NB4 (cell line): ENCODE data around the gene HABP4.
A peak's percentile ranks its signal among the peaks of the same experiment; 100 is the strongest.
"Not testable (repeated sequence)": the region's sequence is repeated elsewhere in the genome, so short reads cannot be mapped to it uniquely, and the experiment has no call there.

ENCODE experiments used
- DNase-seq: peaks from one replicate; pipeline ENCODE4 v3.0.0; 2010; ENCODE audit warnings: low read depth
- H3K4me3 ChIP-seq: one replicate; pipeline ENCODE4 v1.5.1; 2011; ENCODE audit warnings: mild to moderate bottlenecking, low read depth, low read length, moderate library complexity
- CTCF ChIP-seq: IDR thresholded peaks from one replicate; pipeline ENCODE4 v1.5.1; 2012; ENCODE audit warnings: low read depth, low read length
- MAX ChIP-seq: IDR thresholded peaks from 2 replicates; pipeline ENCODE4 v1.6.1; 2011; ENCODE audit warnings: low read depth, low read length
- MYC ChIP-seq: IDR thresholded peaks from 2 replicates; pipeline ENCODE4 v1.6.1; 2011; ENCODE audit warnings: low read depth, low read length
- POLR2A ChIP-seq: IDR thresholded peaks from 2 replicates; pipeline ENCODE4 v1.6.1; 2011; ENCODE audit warnings: mild to moderate bottlenecking; ENCODE audit not compliant: insufficient read length; ENCODE audit errors: extremely low read depth

Gene HABP4

GRCh38 chr9:96498796-96499195, 48.8 kb downstream of the HABP4 start:
- TF ChIP-seq MYC, result no peak
- no peak for TF ChIP-seq POLR2A
- TF ChIP-seq MAX, result no peak
- TF ChIP-seq CTCF, result no peak
- peak; percentile 21 for DNase-seq
- no peak overlapping the region for H3K4me3 ChIP-seq

- DNase-seq, result no peak
- TF ChIP-seq MAX (no peak), POLR2A (no peak), CTCF (no peak), MYC (no peak)
- H3K4me3 ChIP-seq, result no peak overlapping the region
Measured at GRCh38 chr9:96499257-96499656, 49.3 kb downstream of the HABP4 start.

GRCh38 chr9:96500696-96501632, 51.0 kb downstream of the HABP4 start:
- H3K4me3 ChIP-seq, result no peak overlapping the region
- no peak for DNase-seq
- no peak for TF ChIP-seq POLR2A
- no peak for TF ChIP-seq MYC
- no peak for TF ChIP-seq CTCF
- TF ChIP-seq MAX, result no peak

- no peak overlapping the region for H3K4me3 ChIP-seq
- TF ChIP-seq CTCF, result no peak
- no peak for TF ChIP-seq MYC
- no peak for TF ChIP-seq POLR2A
- no peak for TF ChIP-seq MAX
- no peak for DNase-seq
Measured at GRCh38 chr9:96501633-96502538, 51.9 kb downstream of the HABP4 start.

GRCh38 chr9:96502539-96503373, 52.8 kb downstream of the HABP4 start:
- DNase-seq, result no peak
- TF ChIP-seq MYC, result no peak
- TF ChIP-seq MAX, result no peak
- TF ChIP-seq POLR2A, result no peak
- no peak for TF ChIP-seq CTCF
- H3K4me3 ChIP-seq, result no peak overlapping the region

GRCh38 chr9:96503374-96503748, 53.4 kb downstream of the HABP4 start:
- H3K4me3 ChIP-seq, DNase-seq: not testable (repeated sequence)
